CD4-positive, alpha-beta T cell treated with Interferon gamma for 1 hour (primary cell): ENCODE measurements around the gene TAOK1.

Source experiments
- DNase-seq: peaks from one replicate; pipeline ENCODE4 v3.0.0-alpha.2; 2020

TAOK1 gene

GRCh38 chr17:29379084-29379991 lies 10.8 kb upstream of the TAOK1 start:
- no peak for DNase-seq

- DNase-seq = no peak
Measured at GRCh38 chr17:29383686-29384085, 6.5 kb upstream of the TAOK1 start.

- no peak for DNase-seq
Measured at GRCh38 chr17:29384901-29385300, 5.3 kb upstream of the TAOK1 start.

- DNase-seq = no peak
Measured at GRCh38 chr17:29386760-29387159, 3.4 kb upstream of the TAOK1 start.

- no peak for DNase-seq
Measured at GRCh38 chr17:29388937-29389336, 1.2 kb upstream of the TAOK1 start.

- DNase-seq = no peak
Measured at GRCh38 chr17:29390851-29391631, 878 bp downstream of the TAOK1 start.

GRCh38 chr17:29393436-29393835 lies 3.3 kb downstream of the TAOK1 start:
- no peak for DNase-seq

- DNase-seq = no peak
Measured at GRCh38 chr17:29394761-29395160, 4.6 kb downstream of the TAOK1 start.

- no peak for DNase-seq
Measured at GRCh38 chr17:29396066-29396465, 5.9 kb downstream of the TAOK1 start.

GRCh38 chr17:29399634-29400033 lies 9.5 kb downstream of the TAOK1 start:
- no peak for DNase-seq

GRCh38 chr17:29400818-29401217 lies 10.7 kb downstream of the TAOK1 start:
- DNase-seq = no peak

- no peak for DNase-seq
Measured at GRCh38 chr17:29401258-29401657, 11.1 kb downstream of the TAOK1 start.

GRCh38 chr17:29407856-29408255 lies 17.7 kb downstream of the TAOK1 start:
- DNase-seq = no peak

GRCh38 chr17:29409963-29410362 lies 19.8 kb downstream of the TAOK1 start:
- no peak for DNase-seq

GRCh38 chr17:29412780-29413565 lies 22.8 kb downstream of the TAOK1 start:
- no peak for DNase-seq

GRCh38 chr17:29420128-29420527 lies 30.0 kb downstream of the TAOK1 start:
- no peak for DNase-seq

- no peak for DNase-seq
Measured at GRCh38 chr17:29430275-29430674, 40.1 kb downstream of the TAOK1 start.

GRCh38 chr17:29433541-29433940 lies 43.4 kb downstream of the TAOK1 start:
- DNase-seq = no peak

- DNase-seq = no peak
Measured at GRCh38 chr17:29434550-29434949, 44.4 kb downstream of the TAOK1 start.

GRCh38 chr17:29442451-29442850 lies 52.3 kb downstream of the TAOK1 start:
- DNase-seq = no peak

GRCh38 chr17:29443041-29443739 lies 53.0 kb downstream of the TAOK1 start:
- no peak for DNase-seq

GRCh38 chr17:29444589-29444988 lies 54.4 kb downstream of the TAOK1 start:
- no peak for DNase-seq

- DNase-seq = no peak
Measured at GRCh38 chr17:29445844-29446243, 55.7 kb downstream of the TAOK1 start.
